ENCODE measurements around the gene FRMD8. TPM values are rescaled to one million over a fixed set of nuclear protein-coding genes. Genes with fewer than 3 reads are reported as not detected.

The FRMD8 gene
- total RNA-seq, 1 donor from 2014 or later = 70.6 TPM

DNA sequence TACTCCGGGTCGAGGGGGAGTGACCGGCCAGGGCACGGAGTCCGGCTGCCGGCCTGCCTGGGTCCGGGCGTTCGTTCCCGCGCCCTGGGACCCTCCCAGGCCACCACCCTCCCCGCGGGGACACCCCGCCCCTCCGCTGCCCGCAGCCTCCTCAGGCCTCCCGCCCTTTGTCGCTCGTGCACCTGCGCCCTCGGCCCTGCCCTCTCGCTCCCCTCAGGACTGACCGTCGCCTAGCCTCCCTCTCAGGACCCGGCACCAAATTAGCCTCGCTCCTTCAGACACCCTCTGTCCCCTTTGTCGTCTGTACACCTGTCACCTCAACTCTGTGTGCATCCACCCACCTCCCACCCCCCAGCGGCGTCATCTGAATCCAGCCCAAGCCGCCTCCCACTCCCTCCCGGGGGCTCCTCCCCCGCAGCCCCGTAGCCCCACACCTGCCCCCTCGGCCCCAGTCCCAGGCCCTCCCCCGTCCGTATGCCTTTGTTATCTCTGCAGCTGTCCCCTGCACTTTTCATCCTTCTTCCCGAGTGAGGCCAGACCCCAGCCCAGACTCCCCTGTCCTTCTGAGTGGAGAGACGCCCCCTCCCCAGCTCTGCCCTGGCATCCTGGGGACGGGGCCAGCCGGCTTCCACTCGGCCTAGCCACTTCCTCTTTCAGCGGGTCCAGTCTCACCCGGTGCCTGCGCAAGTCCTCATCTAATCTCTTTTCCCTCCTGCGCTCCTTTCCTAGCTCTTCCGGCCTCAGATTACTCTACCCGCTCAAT lies 31.2 kb upstream of the FRMD8 start:
- Mint-ChIP-seq H3K27me3 (no peaks in the 10 kb centered on the region), H3K4me1 (peaks cover 23% of the 10 kb centered on the region), H3K27ac (peak overlapping the region; percentile 83), H3K9me3 (no peaks in the 10 kb centered on the region), H3K4me3 (peak overlapping the region; percentile 91), H3K36me3 (ENCODE audit: low read depth) (peaks cover 22% of the 10 kb centered on the region)
- intact Hi-C loops (cut with micrococcal nuclease) = loop anchor here (2.0 kb wide), 1 partner anchor 28 kb away; the partner anchor contains the start of gene SLC25A45
- POLR2A ChIA-PET = interaction anchor here (0.6 to 2.1 kb wide), 10 partner anchors 11 to 1000 kb away, joined by 3 to 16 read pairs (median 4); partner anchors contain the start of genes DPF2 and MALAT1
- ATAC-seq (ENCODE audit: low read depth) = peak; percentile 36
- CTCF ChIA-PET = interaction anchor here (1.0 kb wide), 1 partner anchor 25 kb away, joined by 4 read pairs; no protein-coding TSS in a partner anchor
- TF ChIP-seq, protein P1, sequence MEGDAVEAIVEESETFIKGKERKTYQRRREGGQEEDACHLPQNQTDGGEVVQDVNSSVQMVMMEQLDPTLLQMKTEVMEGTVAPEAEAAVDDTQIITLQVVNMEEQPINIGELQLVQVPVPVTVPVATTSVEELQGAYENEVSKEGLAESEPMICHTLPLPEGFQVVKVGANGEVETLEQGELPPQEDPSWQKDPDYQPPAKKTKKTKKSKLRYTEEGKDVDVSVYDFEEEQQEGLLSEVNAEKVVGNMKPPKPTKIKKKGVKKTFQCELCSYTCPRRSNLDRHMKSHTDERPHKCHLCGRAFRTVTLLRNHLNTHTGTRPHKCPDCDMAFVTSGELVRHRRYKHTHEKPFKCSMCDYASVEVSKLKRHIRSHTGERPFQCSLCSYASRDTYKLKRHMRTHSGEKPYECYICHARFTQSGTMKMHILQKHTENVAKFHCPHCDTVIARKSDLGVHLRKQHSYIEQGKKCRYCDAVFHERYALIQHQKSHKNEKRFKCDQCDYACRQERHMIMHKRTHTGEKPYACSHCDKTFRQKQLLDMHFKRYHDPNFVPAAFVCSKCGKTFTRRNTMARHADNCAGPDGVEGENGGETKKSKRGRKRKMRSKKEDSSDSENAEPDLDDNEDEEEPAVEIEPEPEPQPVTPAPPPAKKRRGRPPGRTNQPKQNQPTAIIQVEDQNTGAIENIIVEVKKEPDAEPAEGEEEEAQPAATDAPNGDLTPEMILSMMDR (IDR thresholded peaks at IDR 0.05) = no peak
- DNase-seq = peak; percentile 52

DNA sequence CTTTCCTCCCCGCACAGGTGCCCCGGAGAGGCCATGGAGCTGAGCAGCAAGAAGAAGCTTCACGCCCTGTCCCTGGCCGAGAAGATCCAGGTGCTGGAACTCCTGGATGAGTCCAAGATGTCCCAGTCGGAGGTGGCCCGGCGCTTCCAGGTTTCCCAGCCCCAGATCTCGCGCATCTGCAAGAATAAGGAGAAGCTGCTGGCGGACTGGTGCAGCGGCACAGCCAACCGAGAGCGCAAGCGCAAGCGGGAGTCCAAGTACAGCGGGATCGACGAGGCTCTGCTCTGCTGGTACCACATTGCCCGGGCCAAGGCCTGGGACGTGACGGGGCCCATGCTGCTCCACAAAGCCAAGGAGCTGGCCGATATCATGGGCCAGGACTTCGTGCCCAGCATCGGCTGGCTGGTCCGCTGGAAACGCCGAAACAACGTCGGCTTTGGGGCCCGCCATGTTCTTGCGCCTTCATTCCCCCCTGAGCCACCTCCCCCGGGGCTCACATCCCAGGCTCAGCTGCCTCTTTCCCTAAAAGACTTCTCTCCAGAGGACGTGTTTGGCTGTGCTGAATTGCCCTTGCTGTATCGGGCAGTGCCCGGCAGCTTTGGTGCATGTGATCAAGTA lies 30.6 kb upstream of the FRMD8 start:
- DNase-seq (no peak), ATAC-seq (ENCODE audit: low read depth) (no peak)
- ChIA-PET POLR2A (interaction anchor here (0.5 to 2.1 kb wide), 11 partner anchors 10 to 1001 kb away, joined by 3 to 7 read pairs (median 4); partner anchors contain the start of genes DPF2 and MALAT1), CTCF (interaction anchor here (1.0 kb wide), 1 partner anchor 26 kb away, joined by 4 read pairs; no protein-coding TSS in a partner anchor)
- Mint-ChIP-seq H3K36me3 (ENCODE audit: low read depth) (peaks cover 19% of the 10 kb centered on the region), H3K27me3 (no peaks in the 10 kb centered on the region), H3K9me3 (no peaks in the 10 kb centered on the region), H3K4me3 (peak overlapping the region; percentile 91), H3K27ac (peak overlapping the region; percentile 21), H3K4me1 (peaks cover 23% of the 10 kb centered on the region)
- TF ChIP-seq, protein P1 (IDR thresholded peaks at IDR 0.05) = no peak
- intact Hi-C loops (cut with micrococcal nuclease) = loop anchor here (2.0 kb wide), 1 partner anchor 27 kb away; the partner anchor contains the start of gene SLC25A45

DNA sequence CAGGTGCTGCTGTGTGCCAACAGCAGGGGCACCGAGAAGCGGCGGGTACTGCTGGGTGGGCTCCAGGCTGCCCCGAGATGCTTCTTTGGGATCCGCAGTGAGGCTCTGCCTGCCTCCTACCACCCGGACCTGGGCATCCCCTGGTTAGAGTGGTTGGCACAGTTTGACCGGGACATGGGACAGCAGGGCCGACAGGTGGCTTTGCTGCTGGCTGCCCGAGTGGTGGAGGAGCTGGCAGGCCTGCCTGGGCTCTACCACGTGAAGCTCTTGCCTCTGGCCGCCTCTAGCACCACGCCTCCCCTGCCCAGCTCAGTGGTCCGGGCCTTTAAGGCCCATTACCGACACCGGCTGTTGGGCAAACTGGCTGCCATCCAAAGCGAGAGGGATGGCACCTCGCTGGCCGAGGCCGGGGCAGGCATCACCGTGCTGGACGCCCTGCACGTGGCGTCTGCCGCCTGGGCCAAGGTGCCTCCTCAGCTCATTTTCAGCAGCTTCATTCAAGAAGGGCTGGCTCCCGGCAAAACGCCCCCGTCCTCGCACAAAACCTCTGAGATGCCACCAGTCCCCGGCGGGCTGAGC lies 30.0 kb upstream of the FRMD8 start:
- Mint-ChIP-seq H3K36me3 (ENCODE audit: low read depth) (peaks cover 14% of the 10 kb centered on the region), H3K9me3 (no peaks in the 10 kb centered on the region), H3K4me3 (no peak overlapping the region), H3K27me3 (no peaks in the 10 kb centered on the region), H3K4me1 (peaks cover 23% of the 10 kb centered on the region), H3K27ac (no peak overlapping the region)
- no peak for ATAC-seq (ENCODE audit: low read depth)
- CTCF ChIA-PET = interaction anchor here (1.2 kb wide), 1 partner anchor 23 kb away, joined by 3 read pairs; the partner anchor contains the start of gene DPF2
- TF ChIP-seq, protein P1 (IDR thresholded peaks at IDR 0.05) = no peak
- DNase-seq = no peak
- intact Hi-C loops (cut with micrococcal nuclease) = no loop called here
- POLR2A ChIA-PET = interaction anchor here (0.5 to 2.1 kb wide), 6 partner anchors 22 to 506 kb away, joined by 3 to 7 read pairs (median 4); partner anchors contain the start of gene SLC25A45

DNA sequence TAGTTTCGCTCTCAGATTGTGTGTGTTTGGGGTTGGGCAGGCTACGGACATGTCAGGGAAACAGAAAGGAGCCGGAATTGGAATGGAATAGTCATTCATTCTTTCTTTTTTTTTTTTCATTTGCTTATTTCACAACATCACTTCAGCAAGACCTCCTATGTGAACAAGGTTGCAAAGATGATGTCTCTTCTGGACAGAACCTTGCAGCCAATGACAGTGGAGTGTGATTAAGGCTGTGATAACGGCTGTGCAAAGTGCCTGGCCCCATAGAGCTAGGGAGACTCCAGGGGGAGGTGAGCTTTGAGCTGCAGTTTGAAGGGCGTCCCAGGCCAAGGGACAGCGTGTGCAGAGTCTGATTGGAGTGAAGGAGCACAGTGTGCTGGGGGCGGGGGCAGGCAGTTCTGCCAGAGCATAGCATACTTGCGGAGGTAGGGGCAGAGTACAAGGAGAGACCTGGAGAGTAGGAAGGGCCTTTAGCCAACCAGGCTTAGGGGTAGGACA lies 28.5 kb upstream of the FRMD8 start:
- ChIA-PET CTCF (interaction anchor here (0.8 to 1.2 kb wide), 3 partner anchors 20 to 153 kb away, joined by 3 to 4 read pairs (median 3); partner anchors contain the start of gene DPF2), POLR2A (interaction anchor here (0.6 to 1.1 kb wide), 6 partner anchors 9 to 124 kb away, joined by 3 to 6 read pairs (median 3); partner anchors contain the start of genes DPF2 and SLC25A45)
- Mint-ChIP-seq H3K27ac (peak overlapping the region; percentile 8), H3K36me3 (ENCODE audit: low read depth) (peaks cover under 1% of the 10 kb centered on the region), H3K9me3 (no peaks in the 10 kb centered on the region), H3K27me3 (no peaks in the 10 kb centered on the region), H3K4me1 (peaks cover 34% of the 10 kb centered on the region), H3K4me3 (no peak overlapping the region)
- intact Hi-C loops (cut with micrococcal nuclease) = no loop called here
- ATAC-seq (ENCODE audit: low read depth) (no peak), DNase-seq (no peak)
- TF ChIP-seq, protein P1 (IDR thresholded peaks at IDR 0.05) = no peak
